Common myeloid progenitor, CD34-positive (primary cell): ENCODE results near the gene SHISAL2A.

ENCODE experiments used
- CTCF ChIA-PET: fragments of 350-600 bp; sonication (Branson Sonifier 250); formaldehyde crosslinking; loops from one replicate; lab custom pipeline; 2021; ENCODE audit warnings: antibody characterized with exemption; lab: Charles Lee
- POLR2A ChIA-PET: fragments of 350-600 bp; sonication (Branson Sonifier 250); formaldehyde crosslinking; loops from one replicate; lab custom pipeline; 2021; ENCODE audit warnings: antibody characterized with exemption; lab: Charles Lee
- DNase-seq, 3 donors: peaks; one replicate each; pipeline versions ENCODE4 v3.0.0 to v3.0.0-alpha.2; 2013
- H3K27ac ChIP-seq, 2 experiments: 1 replicate in 1 of 2; 2 replicates in 1 of 2; pipeline ENCODE4 v1.7.0; 2013; ENCODE audit warnings: inconsistent platforms in 2 of 2, low read length in 2 of 2, mild to moderate bottlenecking in 2 of 2, low read depth in 1 of 2, moderate library complexity in 1 of 2; ENCODE audit not compliant: severe bottlenecking in 2 of 2, insufficient read depth in 1 of 2, poor library complexity in 1 of 2
- H3K27me3 ChIP-seq, 5 experiments: replicated peaks in 2 of 5; 1 replicate in 3 of 5; 2 replicates in 2 of 5; pipeline versions ENCODE4 v1.6.1 to v1.7.0; 2013; ENCODE audit warnings: low read length in 4 of 5, mild to moderate bottlenecking in 2 of 5, moderate library complexity in 2 of 5, inconsistent platforms in 1 of 5; ENCODE audit not compliant: insufficient read depth in 5 of 5, control insufficient read depth in 4 of 5
- H3K36me3 ChIP-seq, 4 experiments: 1 replicate in 2 of 4; 2 replicates in 2 of 4; pipeline versions ENCODE4 v1.6.1 to v1.7.0; 2013; ENCODE audit warnings: low read length in 3 of 4, control low read depth in 1 of 4, mild to moderate bottlenecking in 1 of 4; ENCODE audit not compliant: control insufficient read depth in 4 of 4, insufficient read depth in 4 of 4
- H3K4me1 ChIP-seq, 4 experiments: 1 replicate in 3 of 4; 2 replicates in 1 of 4; pipeline versions ENCODE4 v1.6.1 to v1.7.1; 2013; ENCODE audit warnings: low read length in 3 of 4, mild to moderate bottlenecking in 3 of 4, control low read depth in 1 of 4, inconsistent platforms in 1 of 4, moderate library complexity in 1 of 4; ENCODE audit not compliant: control insufficient read depth in 4 of 4, insufficient read depth in 4 of 4; ENCODE audit errors: control extremely low read depth in 1 of 4
- H3K4me3 ChIP-seq, 7 experiments: 1 replicate in 4 of 7; 2 replicates in 3 of 7; pipeline versions ENCODE4 v1.5.1 to v1.7.0; 2013; ENCODE audit warnings: mild to moderate bottlenecking in 7 of 7, low read length in 6 of 7, moderate library complexity in 6 of 7, inconsistent platforms in 2 of 7, low read depth in 2 of 7, control low read depth in 1 of 7; ENCODE audit not compliant: insufficient read depth in 4 of 7, control insufficient read depth in 1 of 7; ENCODE audit errors: extremely low read depth in 1 of 7
- H3K9me3 ChIP-seq, 5 experiments: 1 replicate in 4 of 5; 2 replicates in 1 of 5; pipeline versions ENCODE4 v1.6.1 to v1.7.1; 2013; ENCODE audit warnings: low read length in 4 of 5, mild to moderate bottlenecking in 2 of 5, inconsistent platforms in 1 of 5, low read depth in 1 of 5, moderate library complexity in 1 of 5; ENCODE audit not compliant: control insufficient read depth in 4 of 5, insufficient read depth in 2 of 5; ENCODE audit errors: control extremely low read depth in 1 of 5
- WGBS: methylation state at CpG from one replicate; pipeline ENCODE4 v1.1.5; 2013; ENCODE audit not compliant: insufficient coverage; 5-methylcytosine and 5-hydroxymethylcytosine counted together

Gene SHISAL2A

GRCh38 chr1:52593495-52593894, 39.5 kb upstream of the SHISAL2A start:
- DNase-seq = no peak
- CTCF ChIA-PET = interaction anchor here (1.1 to 1.5 kb wide), 5 partner anchors 11 to 129 kb away, joined by 3 to 5 read pairs (median 3); no protein-coding TSS in a partner anchor
- no peaks in the 10 kb centered on the region for H3K9me3 ChIP-seq
- 88% methylated on average over 1 of the region's 1 CpG for WGBS
- no peaks in the 10 kb centered on the region for H3K36me3 ChIP-seq
- H3K27ac ChIP-seq = no peak overlapping the region
- H3K27me3 ChIP-seq = no peaks in the 10 kb centered on the region
- H3K4me3 ChIP-seq = no peak overlapping the region
- H3K4me1 ChIP-seq = peaks cover 0 to 4% (median 2%) of the 10 kb centered on the region in 4 experiments
- POLR2A ChIA-PET = no interaction called here

GRCh38 chr1:52595061-52595460, 37.9 kb upstream of the SHISAL2A start:
- 4% methylated on average over 3 of the region's 3 CpGs for WGBS
- H3K27me3 ChIP-seq = no peaks in the 10 kb centered on the region
- peaks cover 0 to 3% (median 0%) of the 10 kb centered on the region in 4 experiments for H3K4me1 ChIP-seq
- ChIA-PET POLR2A (no interaction called here), CTCF (no interaction called here)
- no peak overlapping the region for H3K27ac ChIP-seq
- DNase-seq = peak in 1 of 3 donors; percentile 31
- no peaks in the 10 kb centered on the region for H3K9me3 ChIP-seq
- H3K36me3 ChIP-seq = no peaks in the 10 kb centered on the region
- no peak overlapping the region for H3K4me3 ChIP-seq

GRCh38 chr1:52597912-52598311, 35.1 kb upstream of the SHISAL2A start:
- WGBS = 60% methylated on average over 2 of the region's 2 CpGs
- peaks cover 0 to 2% (median 0%) of the 10 kb centered on the region in 5 experiments for H3K27me3 ChIP-seq
- CTCF ChIA-PET = interaction anchor here (1.3 kb wide), 1 partner anchor 97 kb away, joined by 3 read pairs; no protein-coding TSS in a partner anchor
- H3K4me1 ChIP-seq = peaks cover 0 to 14% (median 11%) of the 10 kb centered on the region in 4 experiments
- H3K27ac ChIP-seq = no peak overlapping the region
- H3K9me3 ChIP-seq = no peaks in the 10 kb centered on the region
- no peaks in the 10 kb centered on the region for H3K36me3 ChIP-seq
- POLR2A ChIA-PET = interaction anchor here (0.6 kb wide), 1 partner anchor 15 kb away, joined by 3 read pairs; no protein-coding TSS in a partner anchor
- DNase-seq = no peak
- no peak overlapping the region for H3K4me3 ChIP-seq

- peaks cover 0 to 2% (median 0%) of the 10 kb centered on the region in 5 experiments for H3K27me3 ChIP-seq
- CTCF ChIA-PET = interaction anchor here (0.8 to 1.3 kb wide), 2 partner anchors 18 to 98 kb away, joined by 3 read pairs; no protein-coding TSS in a partner anchor
- POLR2A ChIA-PET = interaction anchor here (0.7 kb wide), 1 partner anchor 47 kb away, joined by 3 read pairs; no protein-coding TSS in a partner anchor
These were observed 34.2 kb upstream of the SHISAL2A start for GRCh38 chr1:52598729-52599128.

GRCh38 chr1:52599236-52599635, 33.7 kb upstream of the SHISAL2A start:
- peaks cover 0 to 2% (median 0%) of the 10 kb centered on the region in 5 experiments for H3K27me3 ChIP-seq
- ChIA-PET CTCF (no interaction called here), POLR2A (no interaction called here)
- H3K4me1 ChIP-seq = peaks cover 2 to 24% (median 18%) of the 10 kb centered on the region in 4 experiments
- H3K4me3 ChIP-seq = no peak overlapping the region
- no peak overlapping the region for H3K27ac ChIP-seq
- no peaks in the 10 kb centered on the region for H3K9me3 ChIP-seq
- no peaks in the 10 kb centered on the region for H3K36me3 ChIP-seq
- DNase-seq = no peak
- WGBS = 98% methylated on average over 7 of the region's 7 CpGs

More at GRCh38 chr1:52598729-52599128, 34.2 kb upstream of the SHISAL2A start:
- Histone ChIP-seq H3K9me3 (no peaks in the 10 kb centered on the region), H3K36me3 (no peaks in the 10 kb centered on the region), H3K4me3 (no peak overlapping the region), H3K27ac (no peak overlapping the region), H3K4me1 (peaks cover 2 to 21% (median 16%) of the 10 kb centered on the region in 4 experiments)
- 100% methylated on average over 5 of the region's 7 CpGs for WGBS
- DNase-seq = no peak

- CTCF ChIA-PET = no interaction called here
- 97% methylated on average over 6 of the region's 8 CpGs for WGBS
These were observed 32.3 kb upstream of the SHISAL2A start for GRCh38 chr1:52600533-52601179.

GRCh38 chr1:52601519-52601918, 31.4 kb upstream of the SHISAL2A start:
- POLR2A ChIA-PET = interaction anchor here (0.5 kb wide), 1 partner anchor 749 kb away, joined by 3 read pairs; no protein-coding TSS in a partner anchor
- H3K9me3 ChIP-seq = no peaks in the 10 kb centered on the region
- H3K4me3 ChIP-seq = peak overlapping the region in 4 of 7 experiments; percentile 65 to 76 (median 70)
- WGBS = 95% methylated on average over 3 of the region's 3 CpGs
- no peak for DNase-seq
- no peak overlapping the region for H3K27ac ChIP-seq
- CTCF ChIA-PET = interaction anchor here (0.9 kb wide), 2 partner anchors 49 to 85 kb away, joined by 3 to 4 read pairs; partner anchors contain the start of gene TUT4
- peaks cover 0 to 2% (median 0%) of the 10 kb centered on the region in 5 experiments for H3K27me3 ChIP-seq
- peaks cover 2 to 21% (median 18%) of the 10 kb centered on the region in 4 experiments for H3K4me1 ChIP-seq
- peaks cover 0 to 6% (median 3%) of the 10 kb centered on the region in 4 experiments for H3K36me3 ChIP-seq

More at GRCh38 chr1:52600533-52601179, 32.3 kb upstream of the SHISAL2A start:
- H3K36me3 ChIP-seq = no peaks in the 10 kb centered on the region
- no peak overlapping the region for H3K4me3 ChIP-seq
- no peak overlapping the region for H3K27ac ChIP-seq
- H3K4me1 ChIP-seq = peaks cover 2 to 21% (median 18%) of the 10 kb centered on the region in 4 experiments
- POLR2A ChIA-PET = no interaction called here
- DNase-seq = no peak
- no peaks in the 10 kb centered on the region for H3K9me3 ChIP-seq
- H3K27me3 ChIP-seq = peaks cover 0 to 2% (median 0%) of the 10 kb centered on the region in 5 experiments
